Spleen (tissue), 11 donors: ENCODE data around the gene IQCB1. TPM values are rescaled to one million over a fixed set of nuclear protein-coding genes. Genes with fewer than 3 reads are reported as not detected.
"Not testable (repeated sequence)": the region's sequence is repeated elsewhere in the genome, so short reads cannot be mapped to it uniquely, and the experiment has no call there.

ENCODE experiments used
- DNase-seq: peaks from one replicate; pipeline ENCODE4 v3.0.0-alpha.2; 2020
- H3K27ac ChIP-seq, 8 donors: fragments of 200-600 bp; sonication (generic) in 7 of 8; 1 replicate in 4 of 8; 2 replicates in 4 of 8; pipeline versions ENCODE4 v1.5.0 to v1.8.0; 2016 to 2021; ENCODE audit warnings: inconsistent platforms in 4 of 8, mild to moderate bottlenecking in 4 of 8, moderate library complexity in 1 of 8
- H3K27me3 ChIP-seq, 7 donors: fragments of 200-600 bp; sonication (generic) in 6 of 7; replicated peaks in 1 of 7; 1 replicate in 4 of 7; 2 replicates in 3 of 7; pipeline versions ENCODE4 v1.5.0 to v1.8.0; 2016 to 2021; ENCODE audit warnings: inconsistent platforms in 3 of 7, mild to moderate bottlenecking in 1 of 7
- H3K36me3 ChIP-seq, 6 donors: fragments of 200-600 bp; sonication (generic) in 5 of 6; 1 replicate in 4 of 6; 2 replicates in 2 of 6; pipeline versions ENCODE4 v1.5.0 to v1.8.0; 2016 to 2021; ENCODE audit warnings: inconsistent platforms in 2 of 6
- H3K4me1 ChIP-seq, 6 donors: fragments of 200-600 bp; sonication (generic) in 5 of 6; 1 replicate in 3 of 6; 2 replicates in 3 of 6; pipeline versions ENCODE4 v1.5.0 to v1.8.0; 2016 to 2021; ENCODE audit warnings: inconsistent platforms in 3 of 6
- H3K4me3 ChIP-seq, 8 donors: fragments of 200-600 bp; sonication (generic) in 7 of 8; 1 replicate in 4 of 8; 2 replicates in 4 of 8; pipeline versions ENCODE4 v1.5.0 to v1.8.0; 2016 to 2021; ENCODE audit warnings: inconsistent platforms in 4 of 8, mild to moderate bottlenecking in 4 of 8, moderate library complexity in 2 of 8
- H3K9me3 ChIP-seq, 8 donors: fragments of 200-600 bp; sonication (generic) in 7 of 8; 1 replicate in 4 of 8; 2 replicates in 4 of 8; pipeline versions ENCODE4 v1.5.0 to v1.8.0; 2016 to 2021; ENCODE audit warnings: inconsistent platforms in 4 of 8
- POLR2A ChIP-seq, 3 donors: fragments of 450-650 bp; IDR thresholded peaks; one replicate each; pipeline ENCODE4 v1.5.1; 2017; ENCODE audit warnings: antibody characterized with exemption in 3 of 3, mild to moderate bottlenecking in 1 of 3
- POLR2AphosphoS5 ChIP-seq, 3 donors: sonication (generic); formaldehyde crosslinking; IDR thresholded peaks; one replicate each; pipeline ENCODE4 v1.5.1; 2017; ENCODE audit warnings: antibody characterized with exemption in 3 of 3
- WGBS, 5 donors: extraction: QIAGEN DNeasy Blood & Tissue Kit in 3 of 5; methylation state at CpG; one replicate each; pipeline versions ENCODE4 v1.1.5 to v1.1.7; 2013 to 2018; 5-methylcytosine and 5-hydroxymethylcytosine counted together
- intact Hi-C: fragments of 100-400 bp; cut with DNase I; formaldehyde crosslinking; loops from one replicate; pipeline ENCODE4 v1.15.0; 2023; ENCODE audit warnings: low total_unique reads
- polyA plus RNA-seq, 3 donors: library from polyadenylated mRNA; stranded (reverse); fragments of 200-250 nt; gene quantifications; one replicate each; pipeline ENCODE4 v1.2.1, GENCODE V29; 2013
- total RNA-seq, 7 donors: library from RNA; depleted of rRNA in 3 of 7; stranded (reverse); fragments of >200 nt in 3 of 7; fragmentation: NEBNext Ultra II Directional in 4 of 7; extraction: Animal tissue kit (Norgen Biotek cat#: 25700) in 4 of 7; gene quantifications; one replicate each; pipeline versions ENCODE4 v1.1.0 to v1.2.1, GENCODE V29; 2016 to 2021
- TF ChIP-seq, protein P1 (sequence below), 11 experiments: fragments of 200-600 bp in 7 of 11; fragments of 450-650 bp in 4 of 11; sonication (generic) in 4 of 11; IDR thresholded peaks in 8 of 11; conservative IDR thresholded peaks in 3 of 11; 1 replicate in 7 of 11; 2 replicates in 4 of 11; pipeline versions ENCODE4 v1.4.0 to v1.8.0; 2016 to 2021; ENCODE audit warnings: antibody characterized with exemption in 11 of 11, inconsistent platforms in 4 of 11, mild to moderate bottlenecking in 1 of 11
- donor health status: healthy with polysubstance abuse.
- donor health status: DM: no; HTN: no; CAD: no; lungs with moderate emphysema.
- donor health status: DM: no; HTN: no; CAD: no.
- donor health status: Bipolar disorder and iron deficiency.
- donor health status: healthy.
- donor health status: DM: no; HTN: no; CAD: no.
- donor health status: DM: yes; HTN: yes; CAD: no.

Gene IQCB1
- total and polyA plus RNA-seq, 10 donors = 14.9 to 39.1 (median 26.5) TPM

DNA sequence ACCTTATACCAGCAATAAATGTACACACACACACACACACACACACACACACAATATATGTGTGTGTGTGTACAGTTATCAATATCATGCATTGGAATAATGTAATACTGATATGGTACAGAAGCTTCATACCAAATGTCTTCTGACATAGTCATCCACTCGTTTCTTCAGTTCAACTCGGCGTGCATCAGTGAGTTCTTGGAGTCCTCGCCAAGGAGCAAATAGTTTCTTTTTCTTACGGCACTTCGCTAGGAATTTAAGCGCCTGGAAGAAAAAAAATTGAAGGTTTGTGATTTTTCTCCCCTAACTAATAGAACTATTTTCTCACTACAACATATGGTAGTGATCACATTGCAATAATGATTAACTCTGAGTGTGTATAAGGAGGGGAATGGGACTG, 53.2 kb downstream of the IQCB1 start:
- 96 to 98% (median 98%) methylated on average over 7 of the region's 7 CpGs for WGBS, 5 donors

DNA sequence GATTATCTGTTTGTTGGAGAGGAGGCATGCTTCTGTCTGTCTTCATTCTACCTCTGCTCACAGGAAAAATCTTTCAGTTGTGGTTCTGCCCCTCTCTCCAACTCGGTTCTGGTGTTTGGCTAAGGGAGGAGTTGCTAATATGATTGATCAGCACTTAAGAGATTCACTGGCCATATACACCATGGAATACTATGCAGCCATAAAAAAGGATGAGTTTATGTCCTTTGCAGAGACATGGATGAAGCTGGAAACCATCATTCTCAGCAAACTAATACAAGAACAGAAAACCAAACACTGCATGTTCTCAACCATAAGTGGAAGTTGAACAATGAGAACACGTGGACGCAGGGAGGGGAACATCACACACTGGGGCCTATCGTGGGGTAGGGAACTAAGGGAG, 59.8 kb downstream of the IQCB1 start:
- H3K4me3 ChIP-seq, H3K9me3 ChIP-seq, DNase-seq, H3K4me1 ChIP-seq, H3K27ac ChIP-seq, intact Hi-C loops, H3K27me3 ChIP-seq: not testable (repeated sequence)
- WGBS, 5 donors = 96 to 100% (median 97%) methylated on average over 4 of the region's 4 CpGs
- peaks cover 3 to 100% (median 68%) of the 10 kb centered on the region in 6 donors for H3K36me3 ChIP-seq

More for the DNA sequence above, 53.2 kb downstream of the IQCB1 start:
- no peaks in the 10 kb centered on the region for H3K27me3 ChIP-seq
- TF ChIP-seq, protein P1, sequence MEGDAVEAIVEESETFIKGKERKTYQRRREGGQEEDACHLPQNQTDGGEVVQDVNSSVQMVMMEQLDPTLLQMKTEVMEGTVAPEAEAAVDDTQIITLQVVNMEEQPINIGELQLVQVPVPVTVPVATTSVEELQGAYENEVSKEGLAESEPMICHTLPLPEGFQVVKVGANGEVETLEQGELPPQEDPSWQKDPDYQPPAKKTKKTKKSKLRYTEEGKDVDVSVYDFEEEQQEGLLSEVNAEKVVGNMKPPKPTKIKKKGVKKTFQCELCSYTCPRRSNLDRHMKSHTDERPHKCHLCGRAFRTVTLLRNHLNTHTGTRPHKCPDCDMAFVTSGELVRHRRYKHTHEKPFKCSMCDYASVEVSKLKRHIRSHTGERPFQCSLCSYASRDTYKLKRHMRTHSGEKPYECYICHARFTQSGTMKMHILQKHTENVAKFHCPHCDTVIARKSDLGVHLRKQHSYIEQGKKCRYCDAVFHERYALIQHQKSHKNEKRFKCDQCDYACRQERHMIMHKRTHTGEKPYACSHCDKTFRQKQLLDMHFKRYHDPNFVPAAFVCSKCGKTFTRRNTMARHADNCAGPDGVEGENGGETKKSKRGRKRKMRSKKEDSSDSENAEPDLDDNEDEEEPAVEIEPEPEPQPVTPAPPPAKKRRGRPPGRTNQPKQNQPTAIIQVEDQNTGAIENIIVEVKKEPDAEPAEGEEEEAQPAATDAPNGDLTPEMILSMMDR (IDR thresholded peaks at IDR 0.05 in 8 of 11, conservative IDR thresholded peaks at IDR 0.05 in 3 of 11) = no peak
- TF ChIP-seq POLR2AphosphoS5 (IDR thresholded peaks at IDR 0.05) (no peak), POLR2A (IDR thresholded peaks at IDR 0.05) (no peak)
- no peak for DNase-seq
- no peak overlapping the region for H3K27ac ChIP-seq
- no peaks in the 10 kb centered on the region for H3K9me3 ChIP-seq
- H3K4me1 ChIP-seq = no peaks in the 10 kb centered on the region
- H3K4me3 ChIP-seq = no peak overlapping the region
- intact Hi-C loops = no loop called here
- H3K36me3 ChIP-seq = peaks cover 0 to 96% (median 48%) of the 10 kb centered on the region in 6 donors

- Histone ChIP-seq H3K27ac (no peak overlapping the region), H3K27me3 (no peaks in the 10 kb centered on the region), H3K9me3 (no peaks in the 10 kb centered on the region), H3K36me3 (peaks cover 3 to 76% (median 33%) of the 10 kb centered on the region in 6 donors), H3K4me3 (no peak overlapping the region), H3K4me1 (no peaks in the 10 kb centered on the region)
- no peak for TF ChIP-seq POLR2A (IDR thresholded peaks at IDR 0.05)
- TF ChIP-seq, protein P1 (IDR thresholded peaks at IDR 0.05 in 8 of 11, conservative IDR thresholded peaks at IDR 0.05 in 3 of 11) = no peak
- TF ChIP-seq POLR2AphosphoS5 (IDR thresholded peaks at IDR 0.05) = no peak
- no peak for DNase-seq
- 94 to 100% (median 97%) methylated on average over 1 of the region's 1 CpG for WGBS, 5 donors
- intact Hi-C loops = no loop called here
Measured at GRCh38 chr3:121769246-121769645, 65.6 kb downstream of the IQCB1 start.

DNA sequence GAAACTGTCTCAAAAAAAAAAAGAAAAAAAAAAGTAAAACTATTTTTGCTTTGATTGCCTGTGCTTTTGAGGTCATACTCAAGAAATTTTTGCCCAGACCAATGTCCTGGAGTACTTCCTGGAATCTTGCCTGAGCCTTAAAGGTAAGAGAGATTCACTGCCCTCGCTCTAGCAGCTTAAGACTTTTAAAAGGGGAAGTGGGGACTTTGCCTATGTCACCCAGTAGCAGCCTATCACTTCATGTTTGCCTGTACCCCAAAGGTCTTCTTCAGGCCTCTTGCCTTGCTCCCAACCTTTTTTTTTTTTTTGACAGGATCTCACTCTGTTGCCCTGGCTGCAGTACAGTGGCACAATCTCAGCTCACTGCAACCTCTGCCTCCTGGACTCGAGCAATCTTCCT, 66.4 kb downstream of the IQCB1 start:
- no peak overlapping the region for H3K27ac ChIP-seq
- H3K4me1 ChIP-seq = no peaks in the 10 kb centered on the region
- no peaks in the 10 kb centered on the region for H3K9me3 ChIP-seq
- peaks cover 3 to 68% (median 30%) of the 10 kb centered on the region in 6 donors for H3K36me3 ChIP-seq
- TF ChIP-seq, protein P1 (IDR thresholded peaks at IDR 0.05 in 8 of 11, conservative IDR thresholded peaks at IDR 0.05 in 3 of 11) = no peak
- TF ChIP-seq POLR2AphosphoS5 (IDR thresholded peaks at IDR 0.05) (no peak), POLR2A (IDR thresholded peaks at IDR 0.05) (no peak)
- intact Hi-C loops = no loop called here
- no peak overlapping the region for H3K4me3 ChIP-seq
- no peaks in the 10 kb centered on the region for H3K27me3 ChIP-seq
- DNase-seq = no peak
- 66 to 89% (median 75%) methylated on average over 2 of the region's 2 CpGs for WGBS, 5 donors
